Measurements from ENCODE around the gene ADGRG2.
"Not testable (repeated sequence)": the region's sequence is repeated elsewhere in the genome, so short reads cannot be mapped to it uniquely, and the experiment has no call there.

The ADGRG2 gene

DNA sequence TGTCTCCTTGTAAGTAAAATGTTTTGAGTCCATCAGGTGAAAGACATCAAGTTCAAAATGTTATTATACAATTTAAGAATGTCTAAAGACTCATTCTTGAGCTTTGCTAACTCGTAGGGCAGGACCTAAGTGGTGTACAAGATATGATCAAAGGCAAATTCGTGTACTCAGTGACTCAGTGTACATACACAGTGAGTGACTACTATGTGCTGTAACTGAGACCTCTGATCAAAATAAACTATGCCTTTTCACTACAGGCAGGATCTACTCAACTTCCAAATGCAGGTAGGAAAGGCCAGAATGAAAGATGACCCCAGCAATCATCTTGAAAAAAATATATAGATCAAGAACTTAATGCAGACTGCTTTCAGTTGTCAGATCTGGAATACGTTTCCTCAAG lies 49.9 kb downstream of the ADGRG2 start:
- no peak for DNase-seq

DNA sequence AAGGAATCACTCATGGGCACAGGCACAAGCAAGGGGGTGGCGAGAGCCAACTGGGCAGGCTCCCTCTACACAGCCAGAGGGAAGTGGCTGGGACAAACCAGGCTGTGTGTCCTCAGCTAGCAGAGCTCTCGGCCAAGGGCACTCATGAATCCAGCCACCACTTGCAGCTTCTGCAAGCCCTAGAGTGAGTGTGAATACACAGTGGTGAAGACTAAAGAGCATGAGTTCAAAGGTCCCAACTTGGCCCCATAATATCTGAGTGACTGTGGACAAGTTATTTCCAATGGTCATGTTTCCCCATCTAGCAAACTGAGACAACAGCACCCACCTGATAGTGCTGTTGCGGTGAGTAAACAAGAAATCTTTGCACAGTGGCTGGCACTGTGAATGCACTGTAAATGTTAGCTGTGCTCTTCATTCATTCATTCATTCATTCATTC lies 51.7 kb downstream of the ADGRG2 start:
- DNase-seq: no peak

DNA sequence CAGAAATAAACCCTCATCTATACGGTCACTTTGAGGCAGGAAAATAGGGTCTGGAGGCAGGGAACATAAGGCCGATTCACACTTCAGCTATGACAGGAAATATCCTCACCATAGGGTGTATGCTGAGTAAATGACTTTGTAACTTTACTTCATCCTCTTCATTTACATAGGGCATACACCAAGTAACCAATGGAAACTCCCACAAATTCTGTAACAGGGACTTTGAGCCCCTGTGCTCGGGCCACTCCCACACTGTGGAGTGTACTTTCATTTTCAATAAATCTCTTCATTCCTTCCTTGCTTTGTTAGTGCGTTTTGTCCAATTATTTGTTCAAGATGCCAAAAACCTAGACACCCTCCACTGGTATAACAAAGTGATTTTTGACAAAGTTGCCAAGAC lies 55.3 kb downstream of the ADGRG2 start:
- not testable (repeated sequence) for DNase-seq

DNA sequence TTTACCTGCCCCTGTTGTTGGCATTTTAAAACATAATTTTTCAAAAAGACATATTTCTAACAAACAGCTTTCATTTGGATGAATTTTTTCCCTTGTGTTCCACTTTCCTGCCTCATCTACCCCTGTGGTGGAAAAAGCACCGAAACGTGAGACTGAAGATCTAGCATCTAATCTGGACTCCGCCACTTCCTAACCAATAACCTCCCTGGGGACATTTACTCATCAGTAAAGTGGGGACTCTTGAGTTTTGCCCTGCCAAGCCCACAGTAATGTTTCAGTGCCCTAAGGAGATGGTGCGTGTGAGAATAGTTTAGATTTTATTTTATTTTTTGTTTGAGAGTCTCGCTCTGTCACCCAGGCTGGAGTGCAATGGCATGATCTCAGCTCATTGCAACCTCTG lies 56.7 kb downstream of the ADGRG2 start:
- DNase-seq: no peak

DNA sequence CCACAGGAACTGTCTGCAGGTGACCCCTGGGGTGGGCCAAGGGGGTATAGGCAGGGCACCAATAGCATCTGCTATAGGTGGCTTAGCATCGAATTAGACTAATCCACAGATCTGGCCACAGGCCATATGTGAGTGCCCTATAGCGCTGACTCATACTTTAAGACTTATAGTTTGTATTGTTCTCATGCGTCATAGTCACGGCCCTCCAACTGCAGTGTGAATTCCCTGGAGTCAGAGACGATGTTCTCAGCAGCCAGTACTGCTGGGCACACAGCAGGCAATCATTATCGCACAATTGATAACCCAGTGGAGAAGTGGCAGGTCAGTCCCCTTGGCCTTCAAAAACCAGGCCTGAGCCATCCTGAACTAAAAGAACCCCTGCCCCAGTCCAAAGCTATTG lies 58.1 kb downstream of the ADGRG2 start:
- no peak for DNase-seq

DNA sequence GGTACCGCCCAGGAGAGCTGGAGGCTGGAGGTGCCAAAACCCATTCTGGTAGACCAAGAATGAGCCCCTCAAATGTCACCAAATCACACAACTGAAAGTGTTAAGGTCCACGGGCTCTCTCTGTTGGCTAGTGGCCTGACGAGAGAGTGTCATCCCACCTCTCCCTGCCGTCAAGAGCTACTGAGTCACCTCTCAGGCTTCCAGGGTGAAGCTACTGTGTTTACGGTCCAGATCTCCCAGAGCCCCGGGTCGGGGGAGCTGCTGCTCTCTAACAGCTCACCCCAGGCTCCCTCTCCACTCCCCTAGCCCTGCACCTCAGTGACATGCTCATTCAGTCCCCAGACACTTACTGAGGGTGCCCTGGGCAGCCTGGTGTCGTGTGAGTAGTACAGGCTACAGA lies 59.2 kb downstream of the ADGRG2 start:
- DNase-seq: no peak

DNA sequence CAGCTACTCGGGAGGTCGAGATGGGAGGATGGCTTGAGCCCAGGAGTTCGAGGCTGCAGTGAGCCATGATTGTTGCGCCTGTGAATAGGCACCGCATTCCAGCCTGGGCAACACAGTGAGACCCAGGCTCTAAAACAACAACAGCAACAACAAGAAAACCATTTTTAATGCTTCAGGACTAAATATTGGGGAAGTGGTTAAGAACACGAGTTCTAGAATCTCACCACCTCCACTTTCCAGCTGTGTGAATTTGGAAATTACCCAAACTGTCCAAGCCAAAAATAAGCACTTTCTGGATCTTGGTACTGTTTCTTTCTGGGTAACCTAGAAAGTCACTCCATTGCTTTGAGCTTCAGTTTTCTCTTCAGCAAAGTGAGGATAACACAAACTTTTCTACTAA lies 63.2 kb downstream of the ADGRG2 start:
- DNase-seq: no peak

DNA sequence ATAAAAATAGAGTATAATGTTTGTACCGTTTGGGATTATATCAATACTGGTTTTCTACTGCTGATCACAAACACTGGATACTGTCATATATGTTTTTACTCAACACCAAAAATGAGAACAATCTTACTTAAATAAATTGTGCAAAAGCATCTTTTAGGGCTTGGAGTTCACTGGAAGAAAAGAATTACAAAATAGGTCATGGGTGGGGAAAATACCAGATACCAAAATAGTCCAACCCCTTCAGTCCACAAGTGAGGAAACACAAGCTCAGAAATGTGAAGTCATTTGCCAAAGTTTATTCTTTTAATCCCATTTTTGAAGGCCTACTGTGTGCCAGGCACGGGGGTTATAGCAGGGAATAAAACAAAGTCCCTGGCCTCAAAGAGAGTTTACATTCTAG lies 64.4 kb downstream of the ADGRG2 start:
- DNase-seq: peak; percentile 13

DNA sequence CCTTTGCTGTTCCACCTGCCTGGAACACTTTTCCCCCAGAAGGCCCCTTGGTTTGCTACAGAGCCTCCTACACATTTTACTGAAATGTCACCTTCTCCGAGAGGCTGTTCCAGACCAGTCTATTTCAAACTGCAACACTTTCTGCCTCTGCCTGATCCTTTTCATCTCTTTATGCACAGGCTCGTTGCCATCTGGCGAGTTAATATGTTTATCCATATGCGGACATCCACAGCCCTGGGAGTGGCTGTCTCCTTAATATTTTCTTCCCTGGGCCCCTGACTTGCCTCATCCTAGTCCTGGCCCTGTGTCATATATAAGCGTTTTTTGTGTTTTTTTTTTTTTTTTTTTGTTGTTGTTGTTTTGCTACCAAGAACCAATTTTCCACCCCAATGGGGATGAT lies 73.2 kb downstream of the ADGRG2 start:
- no peak for DNase-seq

DNA sequence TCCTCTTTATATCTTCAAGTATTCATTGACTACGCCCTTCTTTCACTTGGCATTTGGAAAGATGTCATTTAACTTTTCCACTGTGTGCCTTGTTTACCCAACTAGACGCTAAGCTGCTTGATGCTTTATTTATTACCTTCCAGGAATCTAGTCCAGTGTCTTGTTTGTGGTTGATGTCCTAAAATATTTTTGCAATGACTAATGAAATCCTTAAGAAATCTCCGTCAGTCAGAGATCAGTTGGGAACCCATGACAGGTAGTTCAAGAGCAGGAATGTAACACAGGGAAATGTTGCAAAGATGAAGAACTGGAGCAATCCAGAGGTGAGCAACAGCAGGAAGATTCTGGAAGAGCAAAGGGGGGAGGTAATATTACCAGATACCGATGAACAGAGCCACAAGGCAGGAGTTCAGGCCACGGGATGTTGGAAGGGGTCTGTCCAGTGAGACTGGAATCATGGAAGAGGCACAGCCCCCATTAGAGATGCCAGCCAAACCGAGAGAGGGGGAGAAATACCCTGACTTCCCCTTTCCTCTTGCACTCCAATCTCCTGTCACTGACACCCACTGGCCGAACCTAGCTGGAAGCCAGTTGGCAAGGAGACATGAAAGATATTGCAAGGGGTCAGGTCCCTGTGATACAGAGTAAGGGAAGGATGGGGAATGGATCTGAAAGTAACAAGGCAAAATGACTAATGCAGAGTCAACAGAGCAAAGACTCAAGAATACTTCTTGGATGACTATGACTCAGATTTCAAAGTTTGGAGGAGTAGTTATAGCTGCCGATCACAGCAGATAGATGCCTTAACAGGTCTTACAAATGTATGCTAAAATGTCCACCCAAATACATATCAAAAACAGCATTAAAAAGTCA lies 75.7 kb downstream of the ADGRG2 start:
- peak; percentile 6 for DNase-seq

DNA sequence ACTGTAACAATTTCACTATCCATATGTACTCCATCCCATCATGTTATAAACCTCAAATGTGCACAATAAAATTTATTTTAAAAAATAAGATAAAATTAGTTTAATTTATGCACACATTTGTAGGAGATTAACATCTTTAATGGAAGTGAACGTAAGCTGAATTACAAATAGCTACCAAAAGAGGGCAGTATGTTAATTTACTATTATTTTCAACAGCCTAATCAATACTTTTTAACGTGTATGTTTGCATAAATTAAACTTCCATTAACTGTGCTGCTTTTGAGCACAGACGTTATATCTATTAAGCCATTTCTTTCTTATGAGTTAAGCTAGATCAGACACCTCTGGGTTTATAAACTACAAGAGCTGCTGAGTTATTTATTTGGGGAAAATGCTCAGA lies 81.9 kb downstream of the ADGRG2 start:
- DNase-seq: peak; percentile 12

DNA sequence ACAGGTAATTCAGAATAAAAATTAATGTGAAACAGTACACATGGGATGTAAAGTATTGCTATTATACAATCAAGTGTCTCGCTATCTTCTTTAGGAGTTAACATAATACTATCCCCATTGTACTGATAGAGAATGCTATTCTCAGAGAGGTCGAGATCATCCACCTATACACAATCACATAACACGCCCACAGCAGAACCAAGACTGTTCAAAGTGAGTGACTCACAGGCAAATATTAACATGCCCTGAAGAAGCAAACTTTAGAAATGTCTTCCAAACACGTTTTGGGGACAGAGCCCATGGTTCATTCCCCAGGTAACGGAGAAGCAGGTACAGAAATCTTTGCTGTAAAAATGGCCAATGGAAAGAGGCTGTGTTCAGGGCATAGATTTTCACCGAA lies 88.2 kb downstream of the ADGRG2 start:
- DNase-seq: no peak

DNA sequence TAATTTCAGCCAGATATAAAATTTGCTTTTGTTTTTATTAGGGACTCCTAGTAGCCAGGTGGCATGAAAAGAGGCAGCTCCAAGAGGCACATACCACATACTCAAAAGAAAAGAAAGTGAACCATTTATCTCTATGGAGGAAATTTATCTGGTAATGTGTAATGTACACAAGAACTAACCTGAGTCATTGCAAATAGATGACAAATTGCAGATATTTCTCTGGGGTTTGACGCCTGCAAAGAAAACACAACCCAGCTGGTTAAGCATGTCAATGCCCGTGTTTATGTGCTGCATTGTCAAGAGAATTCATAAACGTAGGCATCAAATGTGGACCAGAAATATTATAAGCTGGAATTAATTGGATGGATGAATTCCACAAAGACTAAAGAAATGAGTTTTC lies 91.5 kb downstream of the ADGRG2 start:
- no peak for DNase-seq

DNA sequence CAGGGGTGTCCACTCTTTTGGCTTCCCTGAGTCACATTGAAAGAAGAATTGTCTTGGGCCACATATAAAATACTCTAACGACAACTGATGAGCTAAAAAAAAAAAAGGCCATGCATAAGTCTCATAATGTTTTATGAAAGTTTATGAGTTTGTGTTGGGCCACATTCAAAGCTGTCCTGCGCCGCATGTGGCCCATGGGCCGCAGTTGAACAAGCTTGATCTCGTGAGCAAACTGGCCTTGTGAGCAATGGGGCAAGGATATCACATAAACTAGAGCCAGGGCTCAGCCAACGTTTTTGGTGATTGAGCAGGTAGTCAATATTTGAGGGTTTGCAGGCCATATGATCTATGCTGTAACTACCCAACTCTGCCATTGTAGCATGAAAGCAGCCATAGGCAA lies 93.7 kb downstream of the ADGRG2 start:
- DNase-seq: no peak

DNA sequence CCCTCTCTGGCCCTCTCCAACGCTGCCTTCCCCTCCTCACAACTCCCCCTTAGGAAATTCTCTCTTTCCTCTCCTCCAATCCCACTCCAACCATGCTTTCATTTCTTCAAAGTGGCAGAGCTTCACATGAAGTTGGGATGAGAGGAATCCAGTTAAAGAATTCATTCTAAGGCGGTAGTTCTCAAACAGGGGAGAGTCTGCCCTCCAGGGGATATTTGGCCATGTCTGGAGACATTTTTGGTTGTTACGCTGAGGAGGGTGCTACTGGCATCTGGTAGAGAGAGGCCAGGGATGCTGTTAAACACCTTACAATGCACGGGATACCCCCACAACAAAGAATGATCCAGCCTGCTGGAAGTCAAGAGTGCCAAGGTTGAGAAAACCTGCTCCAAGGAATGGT lies 97.9 kb downstream of the ADGRG2 start:
- no peak for DNase-seq

DNA sequence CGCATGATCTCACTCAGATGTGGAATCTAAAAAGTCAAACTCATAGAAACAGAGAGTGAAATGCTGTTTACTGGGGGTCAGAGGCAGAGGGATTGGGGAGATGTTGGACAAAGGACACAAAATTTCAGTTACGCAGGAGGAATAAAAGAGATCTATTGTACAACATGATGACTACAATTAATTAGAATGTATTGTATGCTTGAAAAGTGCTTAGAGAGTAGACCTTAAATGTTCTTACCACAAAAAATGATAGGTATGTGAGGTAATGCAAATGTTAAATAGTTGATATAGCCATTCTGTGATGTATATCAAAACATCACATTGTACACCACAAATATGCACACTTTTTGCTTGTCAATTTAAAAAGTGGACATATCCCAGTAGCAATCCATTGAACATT lies 102.3 kb downstream of the ADGRG2 start:
- DNase-seq: no peak

DNA sequence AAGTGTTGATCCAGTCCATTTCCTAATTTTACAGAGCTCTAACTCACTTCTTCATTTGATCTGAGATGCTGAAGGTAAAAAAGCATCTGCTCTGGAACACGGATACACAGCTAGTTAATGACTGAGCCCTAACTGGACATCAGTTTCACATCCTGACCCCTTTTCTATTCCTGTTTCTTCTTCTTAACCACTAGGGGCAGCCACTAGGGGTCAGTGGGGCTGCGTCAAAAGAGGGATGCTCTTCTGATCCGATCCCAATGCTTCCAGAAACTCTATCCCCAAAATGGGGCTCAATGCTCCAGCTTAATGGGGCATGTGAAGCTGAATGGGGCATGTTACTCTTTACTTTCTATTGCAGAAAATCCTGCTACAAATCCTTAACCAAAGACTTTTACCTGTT lies 105.0 kb downstream of the ADGRG2 start:
- peak; percentile 28 for DNase-seq

DNA sequence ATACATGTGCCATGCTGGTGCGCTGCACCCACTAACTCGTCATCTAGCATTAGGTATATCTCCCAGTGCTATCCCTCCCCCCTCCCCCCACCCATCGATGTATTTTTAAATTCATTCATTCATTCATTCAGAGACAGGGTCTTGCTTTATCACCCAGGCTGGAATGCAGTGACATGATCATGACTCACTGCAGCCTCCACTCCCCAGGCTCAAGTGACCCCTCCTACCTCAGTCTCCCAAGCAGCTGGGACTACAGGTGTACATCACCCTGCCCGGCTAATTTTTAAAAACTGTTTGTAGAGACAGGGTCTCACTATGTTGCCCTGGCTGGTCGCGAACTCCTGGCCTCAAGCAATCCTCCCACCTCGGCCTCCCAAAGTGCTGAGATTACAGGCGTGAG lies 105.7 kb downstream of the ADGRG2 start:
- not testable (repeated sequence) for DNase-seq

DNA sequence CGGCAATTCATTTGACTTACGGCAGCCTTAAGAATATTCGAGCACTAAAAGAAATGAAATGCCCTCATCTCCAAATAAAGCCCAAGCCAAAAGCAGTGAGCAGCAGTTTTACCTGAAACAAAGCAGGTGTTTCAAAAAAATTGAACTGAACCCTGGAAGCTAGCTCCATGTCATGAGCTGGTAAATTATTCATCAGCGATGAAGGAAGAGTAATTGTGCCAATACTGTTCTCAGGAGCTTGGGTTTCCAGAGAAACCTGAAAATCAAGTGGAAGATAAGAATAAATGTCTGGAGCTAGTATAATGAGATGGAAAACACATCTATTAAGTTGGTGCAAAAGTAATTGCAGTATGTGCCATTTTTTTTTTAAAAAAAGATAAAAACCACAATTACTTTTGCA lies 114.4 kb downstream of the ADGRG2 start:
- no peak for DNase-seq

DNA sequence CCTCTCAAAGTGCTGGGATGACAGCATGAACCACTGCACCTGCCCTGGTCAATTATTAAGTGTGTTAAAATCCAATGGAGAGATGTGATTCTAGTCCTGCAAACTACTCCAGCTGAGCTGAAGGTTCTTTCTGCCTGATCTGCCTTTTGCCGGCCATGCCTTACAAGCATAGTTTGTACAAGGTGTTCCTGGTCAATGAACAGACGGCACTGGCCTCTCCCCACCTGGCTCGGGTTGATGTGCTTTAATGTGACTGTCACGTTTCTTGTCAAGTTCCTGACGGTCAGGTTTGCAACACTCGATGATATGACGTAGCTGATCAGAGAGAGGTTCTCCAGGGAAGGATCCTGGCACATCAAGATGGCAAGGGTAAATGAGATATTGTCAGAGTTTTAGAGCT lies 115.3 kb downstream of the ADGRG2 start:
- no peak for DNase-seq

DNA sequence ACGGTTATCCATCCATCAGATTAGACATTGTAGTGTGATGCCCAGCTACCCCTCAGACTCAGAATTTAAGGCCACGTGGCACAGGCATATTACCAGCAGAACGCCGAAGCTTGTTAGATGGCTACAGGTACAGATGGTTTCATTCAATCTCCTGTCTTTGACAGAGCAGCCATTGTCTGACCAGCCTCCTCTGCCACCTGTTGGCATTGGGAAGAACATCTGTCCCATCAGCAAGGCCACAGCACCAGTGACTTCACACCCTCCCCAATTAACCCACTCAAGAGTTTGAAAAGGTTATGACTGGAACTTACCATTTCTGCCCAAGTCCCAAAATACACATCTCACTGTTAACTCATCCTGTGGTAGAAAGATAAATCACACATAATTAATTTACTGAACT lies 116.4 kb downstream of the ADGRG2 start:
- DNase-seq: no peak

DNA sequence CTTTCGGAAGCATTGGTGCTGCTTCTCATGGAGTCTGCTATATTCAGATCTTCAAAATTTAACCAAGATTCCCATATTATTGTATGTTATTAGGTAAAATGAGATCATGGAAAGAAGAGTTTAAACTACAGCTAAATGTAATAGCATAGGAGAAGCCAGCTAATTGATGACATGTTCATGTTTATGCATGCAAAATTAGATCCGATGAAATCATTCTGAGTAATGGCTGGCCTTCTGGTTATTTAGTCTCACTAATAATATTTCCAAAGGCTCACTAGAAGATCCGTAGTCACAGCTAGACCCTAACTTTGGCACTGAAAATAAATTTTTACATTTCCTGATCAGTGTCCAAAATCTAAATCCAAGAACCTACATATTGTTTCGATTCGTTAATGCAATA lies 118.5 kb downstream of the ADGRG2 start:
- DNase-seq: no peak

DNA sequence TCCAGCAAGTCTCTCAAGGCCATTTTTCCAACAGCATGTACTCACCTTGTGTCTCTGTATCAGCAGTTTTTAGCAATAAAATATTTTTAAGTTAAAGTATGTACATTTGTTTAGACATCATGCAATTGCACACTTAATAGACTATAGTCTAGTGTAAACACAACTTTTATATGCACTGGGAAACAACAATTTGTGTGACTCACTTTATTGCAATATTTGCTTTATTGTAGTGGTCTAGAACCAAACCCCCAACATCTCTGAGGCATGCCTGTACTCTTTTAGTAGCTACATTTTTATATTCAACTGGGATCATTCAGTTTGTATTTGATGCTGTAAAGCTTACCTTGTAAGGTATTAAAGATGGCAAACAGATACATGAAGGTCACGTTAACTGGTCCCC lies 123.6 kb downstream of the ADGRG2 start:
- DNase-seq: no peak

DNA sequence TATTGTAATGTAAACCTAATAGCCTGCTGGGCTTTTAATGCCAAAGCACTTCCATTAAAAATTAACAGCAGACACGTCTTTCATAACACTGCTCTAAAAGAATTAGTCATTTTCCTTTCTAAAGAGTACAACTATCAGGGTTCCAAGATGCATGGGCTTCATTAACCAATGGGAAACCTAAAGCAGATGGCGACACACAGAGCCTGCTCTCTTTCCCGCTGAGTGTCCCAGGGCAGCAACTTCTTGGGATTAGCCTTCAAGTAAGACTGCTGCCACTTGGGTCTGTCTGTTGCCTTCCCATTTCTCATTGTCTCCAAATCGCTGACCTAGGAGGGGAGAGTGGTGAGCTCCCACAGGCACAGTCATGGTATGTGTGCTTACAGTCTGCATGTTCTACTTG lies 124.4 kb downstream of the ADGRG2 start:
- no peak for DNase-seq

DNA sequence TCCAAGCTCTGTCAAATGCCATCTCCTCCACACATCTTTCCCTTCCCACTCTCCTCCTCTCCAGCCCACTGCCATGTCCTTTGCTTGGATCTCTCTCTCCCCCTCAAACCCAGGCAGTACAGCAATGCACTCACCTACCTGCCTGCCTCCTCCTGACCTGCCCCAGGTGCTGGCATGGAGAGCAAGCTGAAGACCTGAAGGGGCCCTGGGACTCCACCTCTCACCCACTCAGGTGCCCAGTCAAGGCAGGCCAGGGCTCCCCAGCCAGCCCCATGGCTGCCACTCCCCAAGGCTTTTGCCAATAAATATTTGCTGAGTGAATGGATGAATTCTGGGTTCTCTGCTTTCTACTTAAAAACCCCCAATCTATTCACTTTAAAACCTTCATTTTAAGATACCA lies 125.7 kb downstream of the ADGRG2 start:
- DNase-seq: no peak

Data from suppressor macrophage treated with lipopolysaccharide for 4 hours (primary cell).